ENCODE data around the gene RPAP3.
"Not testable (repeated sequence)": the region's sequence is repeated elsewhere in the genome, so short reads cannot be mapped to it uniquely, and the experiment has no call there.

The RPAP3 gene

DNA sequence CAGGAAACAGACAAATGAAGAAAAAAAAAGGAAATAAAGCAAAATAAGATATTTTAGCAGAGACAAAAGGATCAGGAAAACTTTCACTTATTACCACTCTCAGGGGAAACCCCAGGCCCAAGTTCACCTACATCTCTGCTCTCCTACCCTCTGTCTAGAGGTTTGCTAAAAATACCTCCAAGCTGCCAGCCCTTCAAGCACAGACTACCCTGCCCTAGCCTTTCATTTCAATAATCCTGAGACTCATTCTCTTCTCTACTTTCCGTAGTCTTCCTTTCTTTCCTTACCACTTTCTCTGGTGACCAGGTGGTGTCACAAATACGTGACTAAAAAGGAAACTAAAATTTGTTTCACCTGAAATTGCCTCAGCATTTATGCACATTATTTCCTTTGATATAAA is 33.8 kb downstream of the RPAP3 start:
- no peak for DNase-seq (ENCODE audit: low spot score)

DNA sequence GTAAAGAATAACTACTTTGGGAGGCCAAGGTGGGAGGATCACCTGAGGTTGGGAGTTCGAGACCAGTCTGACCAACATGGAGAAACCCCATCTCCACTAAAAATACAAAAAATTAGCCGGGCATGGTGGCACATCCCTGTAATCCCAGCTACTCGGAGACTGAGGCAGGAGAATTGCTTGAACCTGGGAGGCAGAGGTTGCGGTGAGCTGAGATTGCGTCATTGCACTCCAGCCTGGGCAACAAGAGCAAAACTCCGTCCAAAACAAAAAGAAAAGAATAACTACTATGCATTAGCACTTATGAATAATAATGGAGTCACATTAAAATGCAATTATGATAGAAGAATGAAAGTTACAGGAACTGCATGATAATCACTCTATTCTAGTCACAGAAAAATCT is 37.9 kb downstream of the RPAP3 start:
- not testable (repeated sequence) for DNase-seq (ENCODE audit: low spot score)

DNA sequence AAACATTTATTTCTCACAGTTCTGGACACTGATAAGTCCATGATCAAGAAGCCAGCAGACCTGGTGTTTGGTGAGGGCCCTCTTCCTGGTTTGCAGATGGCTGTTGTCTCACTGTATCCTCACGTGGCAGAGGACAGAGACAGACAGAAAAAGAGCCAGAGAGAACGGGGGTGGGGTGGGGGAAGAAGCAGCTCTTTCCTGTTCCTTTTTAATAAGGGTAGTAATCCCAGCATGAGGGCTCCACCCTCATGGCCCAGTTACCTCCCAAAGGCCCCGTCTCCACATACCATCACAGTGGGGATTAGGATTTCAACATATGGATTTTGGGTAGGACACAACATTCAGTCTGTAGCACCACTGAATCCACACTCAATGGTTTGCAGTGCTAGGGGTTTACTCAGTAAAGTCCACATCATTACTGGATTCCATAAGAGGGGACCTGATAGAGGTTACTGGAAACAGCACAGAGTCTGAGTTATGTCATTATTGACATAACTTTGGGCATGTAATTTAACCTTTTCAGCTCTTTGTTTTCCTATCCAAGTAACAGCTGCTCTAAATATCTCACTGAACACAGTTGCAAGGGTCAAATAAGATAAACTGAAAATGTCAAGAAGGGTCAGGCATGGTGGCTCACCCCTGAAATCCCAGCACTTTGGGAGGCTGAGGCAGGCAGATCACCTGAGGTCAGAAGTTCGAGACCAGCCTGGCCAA is 53.2 kb downstream of the RPAP3 start:
- no peak for DNase-seq (ENCODE audit: low spot score)

DNA sequence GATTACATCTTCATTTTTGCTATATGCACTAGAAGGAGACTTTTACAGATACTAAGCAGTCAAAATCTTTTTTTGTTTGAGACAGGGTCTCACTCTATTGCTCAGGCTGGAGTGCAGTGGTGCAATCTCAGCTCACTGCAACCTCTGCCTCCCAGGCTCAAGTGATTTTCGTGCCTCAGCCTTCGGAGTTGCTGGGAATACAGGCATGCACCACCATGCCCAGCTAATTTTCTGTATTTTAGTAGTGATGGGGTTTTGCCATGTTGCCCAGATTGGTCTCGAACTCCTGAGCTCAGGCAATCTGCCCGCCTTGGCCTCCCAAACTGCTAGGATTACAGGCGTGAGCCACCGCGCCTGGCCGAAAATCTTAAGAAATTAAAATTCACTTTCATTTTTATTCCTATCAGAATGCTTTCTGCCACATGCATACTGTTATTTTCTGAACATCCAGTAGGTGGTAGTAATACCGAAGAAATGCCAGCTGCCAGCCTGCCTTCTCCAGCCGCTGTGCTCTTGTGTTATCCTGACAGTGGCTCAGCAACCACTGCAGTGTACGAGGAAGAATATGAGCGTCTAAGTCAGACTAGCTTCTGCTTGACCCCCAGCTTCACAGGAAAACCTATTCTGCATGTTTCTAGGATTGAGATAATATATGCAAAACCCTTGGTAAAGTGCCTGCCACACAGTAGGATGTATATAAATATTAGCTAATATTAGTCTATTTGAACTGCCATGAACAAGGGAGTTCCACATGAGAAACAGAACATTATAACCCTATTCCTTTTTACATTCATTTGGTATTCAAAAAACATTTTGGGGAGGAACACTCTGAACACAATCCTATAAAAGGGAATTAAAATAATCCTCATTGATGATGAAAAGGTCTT is 54.2 kb downstream of the RPAP3 start:
- peak; percentile 76 for DNase-seq (ENCODE audit: low spot score)

DNA sequence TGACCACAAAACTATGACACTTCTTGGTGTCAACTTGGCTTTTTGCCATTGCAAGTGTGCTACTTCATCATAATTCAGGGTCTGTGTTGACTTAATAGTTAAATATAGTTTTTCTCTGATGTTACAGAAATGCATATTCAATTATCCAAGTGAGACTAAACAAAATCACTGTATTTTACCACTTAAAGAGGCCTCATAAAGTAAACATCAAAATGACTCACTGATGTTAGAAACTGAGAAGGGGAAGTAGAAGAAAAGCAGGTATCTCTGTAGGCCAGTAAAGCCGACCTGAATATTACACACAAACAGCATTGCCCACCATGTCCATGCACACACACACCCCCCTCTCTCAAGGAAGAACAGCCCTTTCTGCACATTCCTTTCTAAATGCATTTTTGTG is 55.4 kb downstream of the RPAP3 start:
- DNase-seq (ENCODE audit: low spot score), result no peak

DNA sequence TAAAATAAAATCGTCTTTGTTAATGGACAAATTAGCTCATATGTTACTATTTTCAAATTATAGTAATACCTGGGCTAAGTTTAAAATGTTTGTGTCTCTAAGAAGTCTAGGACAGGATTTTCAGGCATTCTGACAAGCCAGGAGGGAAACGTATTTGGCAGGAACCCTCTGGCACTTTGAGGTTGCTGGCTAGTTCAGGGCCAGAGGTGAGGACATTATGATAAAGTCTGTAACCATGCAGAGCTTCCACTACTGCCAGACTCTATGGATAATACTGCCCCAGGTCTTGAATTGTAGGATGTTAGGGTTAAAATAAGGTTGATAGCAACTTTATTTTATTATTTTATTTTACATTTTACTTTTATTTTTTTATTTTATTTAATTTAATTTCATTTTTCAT is 56.4 kb downstream of the RPAP3 start:
- DNase-seq (ENCODE audit: low spot score), result no peak

DNA sequence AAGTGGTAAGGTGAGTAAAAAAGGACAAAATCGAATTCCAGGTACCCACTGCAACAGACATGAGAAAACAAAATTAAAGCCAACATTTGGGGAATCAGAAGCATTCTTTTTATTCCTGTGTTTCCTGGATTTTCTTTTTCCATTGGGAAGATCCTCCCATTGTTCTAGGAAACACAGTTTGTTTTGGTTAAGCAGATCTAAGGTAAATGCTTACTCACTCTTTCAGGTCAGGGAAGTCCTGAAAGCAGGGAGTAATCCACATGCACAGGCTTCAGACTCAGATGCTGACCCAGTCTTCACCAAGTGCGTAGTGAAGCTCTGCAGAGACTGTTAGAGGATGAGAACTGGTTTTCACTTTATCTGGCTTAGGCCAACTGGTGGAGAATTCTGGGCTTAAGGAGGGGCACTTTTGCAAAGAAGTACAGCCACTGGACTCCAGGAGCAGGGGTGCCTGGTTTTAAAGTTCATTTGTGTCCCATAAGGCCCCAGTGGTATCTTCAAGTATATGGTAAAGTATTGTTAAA is 57.7 kb downstream of the RPAP3 start:
- no peak for DNase-seq (ENCODE audit: low spot score)

DNA sequence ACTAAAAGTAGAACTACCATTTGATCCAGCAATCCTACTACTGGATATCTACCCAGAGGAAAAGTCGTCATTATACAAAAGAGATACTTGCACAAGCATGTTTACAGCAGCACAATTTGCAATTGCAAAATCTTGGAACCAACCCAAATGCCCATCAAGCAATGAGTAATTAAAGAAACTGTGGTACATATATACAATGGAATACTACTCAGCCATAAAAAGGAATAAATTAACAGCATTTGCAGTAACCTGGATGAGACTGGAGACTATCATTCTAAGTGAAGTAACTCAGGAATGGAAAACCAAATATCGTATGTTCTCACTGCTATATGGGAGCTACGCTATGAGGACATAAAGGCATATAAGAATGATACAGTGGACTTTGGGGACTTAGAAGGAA is 63.5 kb downstream of the RPAP3 start:
- DNase-seq (ENCODE audit: low spot score), result not testable (repeated sequence)

DNA sequence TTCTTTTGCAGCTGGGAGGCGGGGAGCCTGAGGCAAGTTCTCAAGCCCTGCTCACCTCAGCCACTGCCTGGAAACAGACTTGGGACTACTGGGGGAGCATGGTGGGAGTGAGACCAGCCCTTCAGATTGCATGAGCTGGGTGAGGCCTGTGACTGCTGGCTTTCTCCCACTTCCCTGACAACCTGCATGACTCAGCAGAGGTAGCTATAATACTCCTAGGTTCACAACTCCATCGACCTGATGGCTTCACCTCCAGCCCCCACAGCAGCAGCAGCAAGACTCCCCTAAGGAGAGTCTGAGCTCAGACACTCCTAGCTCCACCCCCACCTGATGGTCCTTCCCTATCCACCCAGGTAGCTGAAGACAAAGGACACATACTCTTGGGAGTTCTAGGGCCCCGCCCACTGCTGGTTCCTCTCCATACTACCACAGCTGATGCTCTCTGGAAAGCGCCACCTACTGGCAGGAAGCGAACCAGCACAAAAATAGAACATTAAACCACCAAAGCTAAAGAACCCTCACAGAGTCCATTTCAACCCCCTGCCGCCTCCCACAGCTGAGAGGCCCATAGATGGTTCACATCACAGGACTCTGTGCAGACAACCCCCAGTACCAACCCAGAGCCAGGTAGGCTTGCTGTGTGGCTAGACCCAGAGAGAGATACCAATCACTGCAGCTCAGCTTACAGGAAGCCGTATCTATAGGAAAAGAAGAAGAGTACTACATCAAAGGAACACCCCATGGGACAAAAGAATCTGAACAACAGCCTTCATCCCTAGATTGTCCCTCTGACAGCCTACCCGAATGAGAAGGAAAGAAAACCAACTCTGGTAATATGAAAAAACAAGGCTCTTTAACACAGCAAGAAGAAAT is 68.7 kb downstream of the RPAP3 start:
- peak; percentile 30 for DNase-seq (ENCODE audit: low spot score)

DNA sequence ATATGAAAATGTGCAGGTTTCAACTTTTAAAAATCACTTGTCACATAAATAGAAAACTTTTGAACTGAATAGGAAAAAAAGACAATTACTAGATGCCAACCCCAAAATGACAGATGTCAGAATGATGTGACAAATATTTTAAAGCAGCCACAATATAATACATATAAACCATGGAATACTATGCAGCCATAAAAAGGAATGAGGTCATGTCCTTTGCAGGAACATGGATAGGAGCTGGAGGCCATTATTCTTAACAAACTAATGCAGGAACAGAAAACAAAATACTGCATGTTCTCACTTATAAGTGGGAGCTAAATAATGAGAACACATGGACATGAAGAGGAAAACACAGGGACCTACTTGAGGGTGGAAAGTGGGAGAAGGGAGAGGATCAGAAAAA is 70.1 kb downstream of the RPAP3 start:
- not testable (repeated sequence) for DNase-seq (ENCODE audit: low spot score)

DNA sequence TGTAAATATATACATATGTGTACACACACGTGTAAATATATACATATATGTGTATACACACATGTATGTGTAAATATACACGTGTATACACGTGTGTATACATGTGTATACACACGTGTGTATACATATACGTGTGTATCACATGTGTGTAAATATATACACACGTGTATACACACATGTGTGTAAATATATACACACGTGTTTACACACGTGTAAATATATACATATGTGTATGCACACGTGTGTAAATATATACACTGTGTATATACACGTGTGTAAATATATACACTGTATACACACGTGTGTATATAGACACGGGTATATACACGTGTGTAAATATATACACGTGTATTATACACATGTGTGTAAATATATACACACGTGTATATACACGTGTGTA is 71.7 kb downstream of the RPAP3 start:
- DNase-seq (ENCODE audit: low spot score), result no peak

DNA sequence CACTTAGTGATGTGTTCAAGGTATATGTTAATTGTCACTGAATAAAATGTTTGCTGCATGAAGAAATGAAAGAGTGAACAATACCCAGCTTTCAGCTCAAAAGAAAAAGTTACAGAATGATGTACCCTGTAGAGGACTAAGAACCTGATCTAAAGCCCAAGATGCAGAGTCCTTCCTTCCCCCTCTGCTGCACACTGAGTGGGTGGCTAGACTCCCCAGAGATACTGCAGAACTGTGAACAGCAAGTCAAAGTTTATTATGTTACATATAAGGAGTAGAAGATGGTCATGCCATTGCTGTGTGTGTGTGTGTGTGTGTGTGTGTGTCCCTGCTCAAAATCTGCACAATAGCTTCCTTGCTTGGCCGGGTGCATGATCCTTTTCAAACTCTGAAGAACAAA is 83.9 kb downstream of the RPAP3 start:
- no peak for DNase-seq (ENCODE audit: low spot score)

DNA sequence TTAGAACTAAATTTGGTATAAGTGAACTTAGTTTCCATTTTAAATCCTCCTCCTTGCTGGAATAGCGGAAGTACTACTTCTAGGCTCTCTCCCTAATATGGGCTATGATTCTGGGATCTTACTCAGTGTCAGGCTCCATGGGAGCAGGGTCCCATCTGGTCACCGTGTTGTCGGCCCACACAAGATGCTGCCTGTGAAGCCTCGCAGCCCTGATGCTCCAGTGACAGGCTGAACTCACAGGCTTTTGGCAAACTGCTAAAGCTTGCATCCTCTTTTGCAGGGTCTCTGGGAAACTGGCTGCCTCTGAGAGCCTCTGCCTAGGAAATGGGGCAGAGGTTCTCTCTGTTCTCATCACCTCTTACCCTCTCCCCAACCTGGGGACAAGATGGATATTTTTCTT is 88.4 kb downstream of the RPAP3 start:
- no peak for DNase-seq (ENCODE audit: low spot score)

DNA sequence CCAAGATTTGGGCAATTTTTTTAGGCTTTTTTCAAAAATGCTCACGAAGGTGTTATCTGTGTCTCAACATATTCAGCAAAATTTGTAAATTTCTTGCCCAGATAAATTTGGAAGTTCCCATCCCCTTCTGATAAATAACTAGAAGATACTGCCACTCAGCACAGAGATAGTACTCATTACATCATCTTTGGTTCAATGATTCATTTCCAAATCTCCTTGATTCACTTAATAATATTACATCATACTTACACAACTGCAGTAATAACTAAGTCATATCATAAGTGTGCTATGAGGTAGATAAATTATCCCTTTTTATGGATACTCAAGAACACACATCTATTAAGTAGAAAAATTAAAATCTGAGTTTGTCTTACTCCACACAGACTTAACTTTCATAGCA is 89.4 kb downstream of the RPAP3 start:
- no peak for DNase-seq (ENCODE audit: low spot score)

DNA sequence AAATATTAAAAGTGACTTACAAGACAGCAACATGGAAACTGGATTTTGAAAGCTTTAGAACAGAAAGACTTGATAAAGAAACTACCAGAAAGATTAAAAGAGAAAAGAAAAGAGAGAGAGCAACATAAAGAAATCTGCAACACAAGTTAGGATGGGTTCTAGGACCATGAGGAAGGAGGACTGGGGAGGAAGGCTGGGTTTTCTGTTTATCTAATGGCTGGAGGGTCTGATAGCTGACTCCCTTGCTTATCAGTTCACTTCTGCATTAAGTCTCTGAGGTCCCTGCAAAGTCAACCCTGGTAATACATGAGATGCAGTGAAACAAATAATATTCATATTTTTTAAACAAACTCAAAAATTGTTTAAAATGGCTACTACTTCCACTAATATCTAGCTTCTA is 90.1 kb downstream of the RPAP3 start:
- no peak for DNase-seq (ENCODE audit: low spot score)

DNA sequence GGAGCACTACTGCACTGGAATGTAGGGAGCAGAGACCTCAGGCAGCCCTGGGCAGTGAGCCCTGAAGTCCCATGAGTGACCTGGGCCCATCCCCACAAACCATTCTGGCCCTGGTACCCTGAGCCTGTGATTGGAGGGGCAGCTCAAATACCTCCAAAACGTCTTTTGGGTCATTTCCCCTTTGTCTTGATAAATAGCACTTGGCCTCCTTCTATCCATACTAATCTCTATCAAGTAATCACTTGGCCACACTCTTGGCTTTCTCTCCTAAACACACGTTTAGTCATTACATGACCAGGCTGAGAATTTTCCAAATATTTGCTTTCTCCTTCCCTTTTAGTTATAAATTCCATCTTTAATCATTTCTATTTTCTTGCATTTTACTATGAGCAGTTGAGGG is 91.3 kb downstream of the RPAP3 start:
- no peak for DNase-seq (ENCODE audit: low spot score)

DNA sequence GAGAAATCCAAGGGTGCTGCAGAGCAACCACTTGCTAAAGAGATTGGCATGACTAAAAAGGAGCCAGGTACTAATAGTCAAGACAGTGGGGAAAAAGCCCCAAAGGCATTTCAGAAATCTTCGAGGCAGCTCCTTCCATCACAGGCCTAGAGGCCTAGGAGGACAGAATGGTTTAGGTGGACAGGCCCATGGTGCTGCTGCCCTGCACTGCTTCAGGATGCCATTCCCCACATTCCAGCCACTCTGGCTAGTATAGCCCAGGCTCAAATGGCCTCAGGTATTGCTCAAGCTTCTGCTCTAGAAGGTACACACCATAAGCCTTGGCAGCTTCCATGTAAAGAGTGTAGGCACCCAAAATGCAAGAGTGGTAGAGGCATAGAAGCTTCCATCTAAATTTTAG is 92.9 kb downstream of the RPAP3 start:
- DNase-seq (ENCODE audit: low spot score), result no peak

DNA sequence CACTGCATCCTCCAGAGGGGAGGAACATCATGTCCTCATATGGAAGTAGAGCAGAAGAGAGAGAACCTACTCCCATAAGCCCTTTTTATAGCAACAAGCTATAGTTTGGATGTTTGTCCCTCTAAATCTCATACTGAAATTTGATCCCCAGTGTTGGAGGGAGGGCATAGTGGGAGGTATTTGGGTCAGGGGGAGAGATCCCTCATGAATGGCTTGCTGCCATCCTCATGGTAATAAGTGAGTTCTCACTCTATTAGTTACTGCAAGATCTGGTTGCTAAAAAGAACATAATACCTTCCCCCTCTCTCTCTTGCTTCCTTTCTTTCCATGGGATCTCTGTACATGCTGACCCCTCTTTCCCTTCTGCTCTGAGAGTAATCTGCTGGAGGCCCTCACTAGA is 93.9 kb downstream of the RPAP3 start:
- DNase-seq (ENCODE audit: low spot score), result no peak

Data from SW480 (cell line).